ENCODE data around the gene EDC3.
"Not testable (repeated sequence)": the region's sequence is repeated elsewhere in the genome, so short reads cannot be mapped to it uniquely, and the experiment has no call there.

The EDC3 gene

DNA sequence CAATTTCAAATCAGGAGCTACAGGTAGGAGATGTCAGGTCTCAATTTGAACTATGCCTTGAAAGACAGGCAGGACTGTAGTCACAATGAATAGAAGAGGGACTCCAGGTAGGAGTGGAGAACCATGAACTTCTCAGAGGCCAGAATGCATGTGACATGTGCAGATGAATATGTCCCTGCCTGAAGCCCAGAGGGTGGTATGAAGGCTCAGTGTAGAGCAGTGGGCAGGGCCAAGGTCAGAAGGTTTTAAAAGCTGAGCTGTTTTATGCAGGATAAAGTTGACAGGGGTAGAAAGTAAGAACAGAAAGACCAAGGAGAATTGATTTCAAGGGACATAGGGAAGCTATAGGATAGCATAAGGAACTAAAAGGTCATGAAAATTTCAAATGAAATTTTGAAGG, 49.3 kb downstream of the EDC3 start:
- no peak for FAIRE-seq

DNA sequence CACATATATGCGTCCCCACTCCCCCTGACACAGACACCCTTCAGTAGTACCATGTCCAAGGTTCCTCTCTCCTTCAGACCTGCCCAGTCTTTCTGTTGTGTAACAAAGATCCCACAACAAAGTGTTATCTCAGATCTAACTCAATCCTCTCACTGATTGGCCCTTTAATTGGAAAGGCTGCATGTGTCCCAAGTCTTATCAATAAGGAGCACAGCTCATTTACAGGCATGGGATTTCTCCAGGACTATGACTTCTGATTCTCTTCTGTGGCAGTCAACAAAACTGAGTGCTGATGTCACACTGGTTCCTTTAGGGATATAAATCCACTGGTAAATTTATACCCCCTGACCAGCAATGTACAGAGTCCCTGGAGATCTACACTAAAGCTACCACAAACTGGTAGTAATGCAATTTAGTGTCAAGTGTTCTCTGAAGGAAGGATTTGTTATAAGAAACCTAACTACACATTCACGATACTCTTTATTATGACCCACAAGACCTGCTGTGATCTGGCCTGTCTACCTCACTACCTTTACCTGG, 52.1 kb downstream of the EDC3 start:
- FAIRE-seq: no peak

DNA sequence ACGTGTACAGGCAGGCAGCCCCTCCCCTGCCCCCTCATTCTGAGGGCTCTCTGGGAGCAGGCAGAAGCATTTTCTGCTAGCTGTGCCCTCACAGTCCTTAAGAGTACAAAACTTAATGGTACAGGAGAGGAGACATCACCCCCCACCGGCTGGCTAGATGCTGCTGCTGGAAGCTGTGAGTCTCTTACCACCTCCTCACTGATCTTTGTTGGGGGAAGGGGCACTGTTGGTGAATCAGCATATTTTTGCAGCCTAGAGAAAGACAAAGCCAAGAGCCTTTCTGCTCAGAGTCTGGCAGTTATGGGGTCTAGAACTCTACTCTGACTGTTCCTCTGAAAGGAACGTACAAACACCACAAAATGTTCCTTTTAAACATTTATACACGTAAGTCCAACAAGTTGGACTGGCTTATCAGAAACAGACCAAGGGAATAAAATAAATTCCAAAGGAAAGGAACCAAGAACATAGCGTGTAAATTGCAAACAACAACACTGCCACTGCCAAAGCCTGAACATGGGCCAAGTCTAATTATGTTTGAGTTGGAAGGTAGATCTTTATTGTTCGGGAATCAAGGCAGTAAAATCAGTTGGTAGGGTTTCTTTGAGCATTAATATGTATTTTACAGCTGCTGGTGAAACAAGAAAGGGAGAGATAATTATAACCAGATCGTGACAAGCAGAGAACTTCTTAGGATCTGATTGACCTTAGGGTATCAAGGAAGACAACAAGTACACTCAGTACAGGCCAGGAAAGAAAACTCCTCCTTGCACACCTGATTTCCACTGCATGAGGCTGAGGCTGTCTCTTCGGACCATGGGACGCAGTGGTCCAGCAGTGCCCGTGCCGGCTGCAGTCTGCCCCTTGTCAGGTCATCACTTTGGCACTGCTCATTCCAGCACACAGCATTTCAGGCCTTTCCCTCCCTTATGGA, 52.8 kb downstream of the EDC3 start:
- no peak for FAIRE-seq

DNA sequence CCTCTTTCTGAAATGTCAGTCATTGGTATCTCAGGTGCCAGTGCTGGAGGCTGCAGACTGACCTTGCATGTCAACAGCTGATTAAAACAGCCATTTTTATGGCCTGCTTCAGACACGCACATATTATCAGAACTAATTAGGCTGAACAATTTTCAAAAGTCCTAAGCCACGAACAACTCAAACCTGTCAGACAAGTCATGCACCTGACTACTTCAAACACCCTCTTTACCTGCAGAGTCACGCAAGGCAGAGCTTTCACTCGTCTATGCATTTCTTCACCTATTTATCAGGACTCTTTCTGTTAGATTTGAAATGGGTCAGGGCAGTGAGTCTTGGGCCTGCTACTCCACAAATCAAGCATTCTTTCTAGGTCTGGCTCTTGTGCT, 53.5 kb downstream of the EDC3 start:
- FAIRE-seq: no peak

DNA sequence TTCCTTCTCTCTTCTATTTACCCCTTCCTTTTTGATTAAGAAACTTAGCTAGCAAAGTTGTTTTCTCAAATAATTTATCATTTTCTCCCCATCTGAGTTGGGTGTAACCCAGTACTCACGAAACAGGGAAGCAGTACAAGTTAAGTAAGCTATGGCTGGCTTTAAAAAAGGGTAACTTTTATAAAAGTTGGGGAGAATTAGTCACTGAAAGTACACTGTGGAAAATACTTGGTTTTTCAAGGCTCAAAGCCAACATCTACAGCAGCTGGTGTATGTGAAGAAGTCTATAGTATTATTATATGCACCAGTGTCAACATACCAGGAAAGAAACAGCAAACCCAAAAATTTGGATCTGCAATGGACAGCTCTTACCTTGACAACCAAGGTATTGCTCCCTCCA, 54.7 kb downstream of the EDC3 start:
- FAIRE-seq: no peak

DNA sequence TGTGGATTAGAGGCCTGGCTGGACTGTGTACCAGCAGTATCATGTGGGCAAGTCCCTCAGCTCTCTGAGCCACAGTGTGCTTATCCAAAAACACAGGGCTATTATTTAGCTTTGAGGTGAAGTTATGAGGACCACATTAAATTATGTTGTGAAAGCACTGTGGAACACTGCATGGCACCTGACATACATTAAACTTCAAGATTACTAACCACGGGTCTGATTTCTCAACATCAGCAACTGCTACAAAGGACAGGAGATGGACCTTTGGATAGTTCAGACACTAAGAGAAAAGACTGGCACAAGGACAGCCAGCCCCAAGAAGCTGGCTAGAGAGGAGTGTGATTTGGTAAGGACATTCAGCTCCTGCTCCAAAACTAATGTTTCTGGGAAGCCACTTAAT, 58.8 kb downstream of the EDC3 start:
- FAIRE-seq: no peak

DNA sequence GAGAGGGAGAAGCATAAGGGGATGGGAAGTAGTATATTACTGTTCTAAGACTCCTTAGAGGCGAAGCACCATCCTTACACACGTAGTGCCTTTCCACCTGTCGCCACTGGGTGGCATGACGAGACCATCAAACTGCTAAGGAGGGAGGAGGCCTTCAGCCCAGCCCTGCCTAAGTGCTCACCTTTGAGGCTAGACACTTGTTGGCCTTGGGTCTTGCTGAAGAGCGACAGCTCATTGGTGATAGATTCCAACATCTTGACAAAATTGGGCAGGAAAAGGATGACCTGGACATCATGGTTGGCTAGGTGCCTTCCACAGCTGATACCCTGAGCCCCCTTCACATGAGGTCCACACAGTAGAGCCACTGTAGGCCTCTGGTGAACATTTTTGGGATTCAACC, 60.6 kb downstream of the EDC3 start:
- FAIRE-seq: no peak

DNA sequence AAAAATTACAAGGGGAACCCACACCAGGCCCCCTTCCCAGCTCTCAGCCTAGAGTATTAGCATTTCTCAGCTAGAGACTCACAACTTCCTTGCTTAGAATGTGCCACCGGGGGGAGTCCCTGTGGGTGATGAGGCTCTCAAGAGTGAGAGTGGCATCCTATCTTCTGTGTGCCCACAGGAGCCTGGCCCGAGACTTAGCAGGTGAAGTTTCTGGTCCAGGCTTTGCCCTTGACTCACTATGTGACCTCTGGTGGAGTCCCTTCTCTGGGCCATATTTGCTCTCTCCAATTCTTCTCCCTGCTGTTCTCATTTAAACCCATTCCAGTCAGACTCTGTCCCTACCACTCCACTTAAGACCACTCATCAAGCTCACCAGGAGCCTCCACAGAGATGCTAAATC, 62.0 kb downstream of the EDC3 start:
- no peak for FAIRE-seq

DNA sequence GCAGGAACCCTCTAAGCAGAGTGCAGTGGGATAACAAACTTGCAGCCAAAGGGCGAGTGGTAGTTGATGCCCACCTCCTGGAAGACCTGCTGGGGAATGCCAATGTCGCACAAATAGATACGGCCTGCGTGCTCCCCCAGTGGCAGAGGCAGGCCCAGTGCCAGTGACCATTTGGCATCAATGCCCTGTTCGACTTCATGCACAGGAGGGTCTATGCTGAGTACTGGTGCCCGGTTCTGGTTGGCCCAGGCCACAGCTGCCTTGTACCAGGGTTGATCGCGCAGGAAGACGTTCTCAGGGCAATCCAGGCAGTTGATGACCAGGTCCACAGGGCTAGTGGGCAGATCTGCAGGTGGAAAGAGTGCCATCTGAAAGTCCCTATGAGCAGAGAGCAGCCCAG, 63.2 kb downstream of the EDC3 start:
- FAIRE-seq: no peak

DNA sequence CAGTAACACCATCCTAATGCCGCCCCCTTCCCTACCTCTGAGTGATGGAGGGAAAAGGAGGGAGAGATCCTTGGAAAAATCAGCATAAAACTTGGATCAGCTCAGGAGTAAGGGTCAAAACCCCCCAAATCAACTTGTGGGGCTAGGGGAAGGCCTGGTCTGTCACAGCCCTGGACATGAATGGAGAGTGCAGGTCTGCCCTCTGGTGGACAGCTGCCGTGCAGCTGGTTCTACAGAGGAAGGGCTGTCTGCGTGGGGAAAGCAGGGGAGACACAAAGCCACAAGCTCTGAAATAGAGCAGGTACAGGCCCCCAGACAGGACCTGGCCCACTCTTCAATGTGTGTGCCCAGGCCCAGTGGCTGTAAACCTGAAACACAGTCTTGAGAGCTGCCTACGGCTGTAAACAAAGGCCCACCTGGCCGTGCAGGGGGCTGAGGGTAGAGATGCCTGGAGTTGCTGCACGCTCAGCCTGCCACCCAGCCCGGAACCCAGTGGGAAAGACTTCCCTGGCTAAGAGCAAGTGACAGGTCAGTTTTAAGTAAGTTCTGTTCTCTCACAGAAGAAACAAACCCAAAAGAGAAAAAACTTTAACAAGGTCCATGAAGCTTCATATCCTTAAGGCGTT, 63.8 kb downstream of the EDC3 start:
- FAIRE-seq: no peak

DNA sequence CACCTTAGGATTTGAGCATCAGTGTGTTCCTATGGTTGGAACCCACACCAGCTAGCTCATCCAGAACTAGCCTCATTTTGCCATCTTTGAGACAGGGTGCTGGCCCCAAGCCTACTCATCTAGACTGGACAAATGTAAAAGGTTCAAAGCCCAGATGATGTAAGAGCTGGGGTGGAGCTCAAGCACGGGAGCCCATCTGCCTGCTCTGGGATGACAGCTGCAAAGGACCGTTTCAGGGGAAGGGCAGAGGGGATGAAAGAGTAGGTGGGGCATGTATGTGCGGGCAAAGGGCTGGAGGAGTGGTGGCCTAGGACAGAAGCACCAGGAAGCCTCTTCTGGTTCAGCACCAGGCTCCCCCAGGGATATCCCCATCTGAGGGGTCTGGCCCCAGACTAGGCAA, 64.4 kb downstream of the EDC3 start:
- FAIRE-seq: no peak

DNA sequence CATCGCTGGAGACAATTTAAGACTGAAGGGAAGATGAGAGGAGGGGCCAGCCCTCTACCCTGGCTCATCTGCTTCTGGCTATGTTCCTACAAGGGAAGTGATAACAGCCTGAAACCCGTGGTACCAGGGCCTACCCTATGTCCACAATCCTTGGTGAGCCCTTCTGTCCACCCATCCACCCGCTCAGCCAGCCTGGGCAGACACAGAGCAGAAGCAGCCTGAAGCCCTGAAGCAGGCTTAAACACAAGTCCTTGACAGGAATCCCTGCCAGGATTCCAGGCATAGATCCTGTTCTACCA, 64.8 kb downstream of the EDC3 start:
- FAIRE-seq: no peak

DNA sequence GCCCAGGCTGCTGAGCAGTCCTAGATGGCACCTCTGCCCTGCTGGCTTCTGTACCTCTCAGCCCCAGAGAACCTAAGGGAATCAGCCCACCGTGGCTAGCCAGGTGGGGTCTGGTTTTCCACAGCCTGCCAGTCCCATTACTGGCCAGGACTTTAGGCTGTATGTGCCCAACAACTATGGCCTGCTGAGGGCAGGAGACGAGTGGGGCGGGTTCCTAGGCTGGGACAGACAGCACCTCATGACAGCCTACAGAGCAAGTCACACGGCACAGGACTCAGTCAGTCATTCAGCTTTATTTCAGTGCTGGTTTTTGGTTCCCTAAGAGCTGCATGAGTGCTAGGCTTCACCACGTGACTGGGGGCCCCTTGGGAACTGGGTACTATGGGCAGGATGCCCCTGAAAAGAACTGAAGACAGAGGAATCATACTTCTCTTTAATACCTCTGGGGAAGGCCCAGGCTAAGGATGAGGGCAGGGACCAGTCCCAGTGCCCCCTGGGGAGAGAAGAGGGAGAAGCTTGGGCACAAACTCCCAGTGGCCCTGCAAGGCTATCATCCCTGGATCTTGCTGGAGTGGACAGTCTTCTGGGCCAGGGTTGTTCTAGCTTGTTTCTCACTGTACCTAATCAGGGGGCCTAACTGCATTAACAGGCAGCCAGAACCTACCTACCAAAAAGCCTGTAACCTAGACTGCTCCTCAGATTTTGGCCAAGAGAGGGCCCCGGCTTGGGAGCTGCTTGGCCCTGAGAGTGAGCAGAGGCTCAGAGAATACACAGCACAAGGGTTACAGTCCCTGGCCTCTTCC, 65.3 kb downstream of the EDC3 start:
- no peak for FAIRE-seq

DNA sequence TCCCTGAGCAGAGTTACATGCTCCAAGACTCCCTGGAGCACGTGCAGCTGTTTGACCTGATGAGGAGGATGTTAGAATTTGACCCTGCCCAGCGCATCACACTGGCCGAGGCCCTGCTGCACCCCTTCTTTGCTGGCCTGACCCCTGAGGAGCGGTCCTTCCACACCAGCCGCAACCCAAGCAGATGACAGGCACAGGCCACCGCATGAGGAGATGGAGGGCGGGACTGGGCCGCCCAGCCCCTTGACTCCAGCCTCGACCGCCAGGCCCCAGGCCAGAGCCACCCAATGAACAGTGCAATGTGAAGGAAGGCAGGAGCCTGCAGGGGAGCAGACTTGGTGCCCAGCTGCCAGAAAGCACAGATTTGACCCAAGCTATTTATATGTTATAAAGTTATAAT, 66.1 kb downstream of the EDC3 start:
- FAIRE-seq: not testable (repeated sequence)

DNA sequence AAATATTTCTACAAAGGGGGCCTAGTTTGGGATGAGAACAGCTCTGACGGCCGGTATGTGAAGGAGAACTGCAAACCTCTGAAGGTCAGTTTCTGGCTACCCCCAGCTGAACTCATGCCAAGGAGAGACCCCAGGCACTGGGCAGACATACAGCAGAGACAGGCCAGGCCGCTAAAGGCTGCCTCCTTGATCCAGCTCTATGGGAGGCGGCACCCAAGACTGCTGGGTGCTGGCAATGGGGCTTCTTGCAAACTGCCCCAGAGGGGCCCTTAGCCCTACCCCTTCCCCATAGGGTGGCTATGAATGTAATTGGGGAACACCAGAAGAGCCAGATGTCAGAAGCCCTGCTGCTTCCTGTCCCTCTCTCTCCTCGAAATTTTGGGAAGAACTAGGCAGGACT, 66.9 kb downstream of the EDC3 start:
- no peak for FAIRE-seq

DNA sequence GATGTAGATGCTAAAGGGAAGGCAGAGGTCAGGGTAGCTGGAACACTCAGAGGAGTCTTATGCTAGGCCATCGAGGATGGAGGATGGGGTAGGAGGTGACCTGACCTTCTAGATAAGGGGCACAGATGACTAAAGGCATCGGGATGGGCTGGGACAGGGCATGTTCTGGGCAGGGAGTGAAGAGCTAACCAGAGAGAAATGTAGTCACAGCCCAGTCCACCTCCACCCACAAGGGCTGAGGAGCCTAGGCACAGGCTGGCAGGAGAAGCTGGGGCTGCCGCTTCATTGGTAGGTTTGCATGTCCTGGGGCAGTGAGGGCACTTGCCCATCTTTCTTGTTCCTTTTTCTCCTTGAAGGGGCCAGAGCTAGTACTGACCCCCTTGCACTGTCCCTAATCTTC, 67.6 kb downstream of the EDC3 start:
- FAIRE-seq: no peak

DNA sequence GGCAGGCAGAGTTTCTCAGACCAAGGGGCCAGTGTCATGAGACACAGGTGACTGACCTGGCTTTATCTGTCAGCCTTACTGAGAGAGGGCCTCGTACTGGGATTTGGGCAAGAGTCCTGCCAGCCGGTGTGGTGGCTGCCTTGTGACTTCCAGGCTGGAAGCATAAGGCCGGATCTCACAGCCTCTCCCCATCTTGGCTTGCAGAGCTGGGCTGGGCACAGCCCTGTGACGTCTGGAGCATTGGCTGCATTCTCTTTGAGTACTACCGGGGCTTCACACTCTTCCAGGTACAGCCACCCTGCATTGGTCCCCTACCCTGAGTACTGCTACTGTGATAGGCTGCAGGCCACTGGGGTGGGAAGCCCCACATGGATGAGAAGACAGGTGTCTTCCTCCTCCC, 68.1 kb downstream of the EDC3 start:
- no peak for FAIRE-seq

DNA sequence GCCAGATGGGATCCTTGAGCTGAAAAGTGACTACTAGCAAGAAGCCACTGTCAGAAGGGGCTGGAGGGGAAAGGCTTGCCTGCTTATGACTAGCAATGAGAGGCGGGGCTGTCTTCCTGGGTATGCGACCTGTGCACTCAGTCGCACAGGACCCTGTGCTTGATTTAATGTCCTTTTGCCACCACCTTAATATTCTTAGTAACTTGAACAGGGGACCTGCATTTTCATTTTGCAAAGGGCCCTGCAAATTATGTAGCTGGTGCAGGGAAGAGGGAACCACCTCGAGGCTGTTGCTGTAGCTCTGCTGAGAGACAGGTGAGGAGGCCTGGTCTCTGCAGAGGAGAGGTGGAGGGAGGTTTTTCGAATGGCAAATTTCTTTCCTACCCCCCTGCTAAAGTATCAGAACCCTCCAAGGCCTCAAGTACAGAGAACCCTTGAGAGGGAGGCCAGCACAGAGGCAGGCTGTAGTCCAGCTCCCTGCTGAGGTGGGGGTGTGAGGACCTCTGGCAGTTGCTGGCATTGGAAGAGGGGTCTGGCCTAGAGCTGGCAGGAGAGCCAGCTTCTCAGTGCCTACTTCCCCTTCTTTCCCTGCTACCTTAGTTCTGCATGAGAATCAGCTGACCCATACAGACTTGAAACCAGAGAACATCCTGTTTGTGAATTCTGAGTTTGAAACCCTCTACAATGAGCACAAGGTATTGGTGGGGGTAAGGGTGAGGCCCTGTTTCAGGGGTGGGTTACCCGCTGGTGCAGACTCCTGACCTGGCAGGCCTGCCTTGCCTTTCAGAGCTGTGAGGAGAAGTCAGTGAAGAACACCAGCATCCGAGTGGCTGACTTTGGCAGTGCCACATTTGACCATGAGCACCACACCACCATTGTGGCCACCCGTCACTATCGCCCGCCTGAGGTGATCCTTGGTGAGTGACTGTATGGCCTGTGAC, 68.8 kb downstream of the EDC3 start:
- FAIRE-seq: no peak

DNA sequence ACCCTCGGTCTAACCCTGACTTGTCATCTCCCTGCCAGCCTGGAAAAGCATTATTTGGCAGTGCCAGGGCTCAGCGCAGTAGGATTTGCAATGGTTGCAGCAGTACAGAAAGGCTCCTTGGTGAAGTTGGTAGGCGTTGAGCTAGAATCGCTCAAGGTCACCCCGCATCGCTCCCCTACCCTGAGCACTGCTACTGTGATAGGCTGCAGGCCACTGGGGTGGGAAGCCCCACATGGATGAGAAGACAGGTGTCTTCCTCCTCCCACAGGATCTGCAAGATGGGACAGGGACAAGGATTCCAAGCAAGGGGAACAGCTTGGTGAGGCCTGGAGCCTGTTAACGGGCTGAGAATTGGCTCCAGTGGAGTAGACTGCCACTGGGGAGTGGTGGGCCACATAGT, 69.5 kb downstream of the EDC3 start:
- FAIRE-seq: no peak

DNA sequence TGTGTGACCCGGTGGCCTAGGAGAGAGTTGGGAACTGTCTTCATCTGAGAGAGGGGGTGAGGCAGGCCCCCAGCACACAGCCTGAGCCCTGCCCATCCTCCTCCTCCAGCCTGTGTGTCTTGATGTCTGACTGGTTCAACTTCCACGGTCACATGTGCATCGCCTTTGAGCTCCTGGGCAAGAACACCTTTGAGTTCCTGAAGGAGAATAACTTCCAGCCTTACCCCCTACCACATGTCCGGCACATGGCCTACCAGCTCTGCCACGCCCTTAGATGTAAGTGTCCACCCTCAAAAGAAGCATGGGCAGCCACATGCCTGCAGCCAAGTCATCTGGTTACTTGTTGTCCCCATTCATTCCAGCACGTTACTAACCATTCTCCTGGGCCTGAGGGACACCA, 70.1 kb downstream of the EDC3 start:
- no peak for FAIRE-seq

DNA sequence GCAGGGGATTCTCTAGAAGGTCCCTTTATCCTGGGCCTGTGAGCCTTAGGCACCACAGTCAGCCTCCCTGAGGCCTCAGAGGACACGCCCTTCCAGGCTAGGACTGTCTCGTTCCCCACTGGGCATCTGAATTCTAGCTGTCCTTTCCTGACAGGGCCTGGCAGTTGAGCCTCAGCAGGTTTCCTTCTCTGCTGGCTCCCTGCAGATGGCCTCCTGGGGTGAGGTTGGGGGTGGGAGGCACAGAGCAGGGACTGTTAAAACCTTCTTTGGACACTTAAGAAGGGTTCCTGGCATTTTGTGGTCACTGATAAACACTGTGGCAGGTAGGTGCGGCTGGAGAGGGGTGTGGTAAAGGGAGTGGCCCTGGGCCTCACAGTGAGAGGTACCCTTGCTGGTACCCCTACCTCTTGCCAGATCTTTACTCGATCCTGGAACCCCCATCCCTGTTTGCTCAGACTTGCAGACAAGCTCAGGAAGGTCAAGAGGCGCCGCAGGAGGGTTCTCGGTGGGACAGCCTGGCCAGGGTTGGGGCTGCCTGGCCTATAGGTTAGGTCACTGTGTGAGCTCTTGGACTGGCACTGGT, 71.7 kb downstream of the EDC3 start:
- no peak for FAIRE-seq

DNA sequence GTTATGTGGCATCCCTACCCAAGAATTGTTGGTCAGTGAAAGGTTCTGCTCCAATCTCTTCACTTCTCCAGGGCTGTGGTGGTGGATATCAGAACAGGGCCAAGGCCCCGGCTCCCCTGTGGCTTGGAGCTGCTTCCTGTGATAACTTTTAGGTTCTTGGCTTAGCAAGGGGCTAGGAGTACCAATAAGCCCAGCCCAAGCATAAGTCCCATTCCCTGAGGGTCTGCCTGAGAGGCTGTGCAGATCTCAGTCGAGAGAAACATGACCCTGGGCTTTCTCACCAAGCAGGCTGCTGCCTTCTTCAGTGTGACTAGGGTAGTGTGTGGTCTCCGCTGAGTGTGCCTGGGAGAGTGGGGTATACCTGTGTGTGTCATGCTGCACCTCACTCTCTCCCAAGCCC, 73.1 kb downstream of the EDC3 start:
- no peak for FAIRE-seq

Data from islet of Langerhans (tissue), 1 donor.